A673 (cell line): ENCODE measurements around the gene IRF6.

ENCODE experiments used
- EZH2 ChIP-seq: fragments of 200-600 bp; sonication (generic); IDR thresholded peaks from 2 replicates; pipeline ENCODE4 v1.6.1; 2017; ENCODE audit warnings: borderline replicate concordance, low read depth, mild to moderate bottlenecking, mixed read lengths, antibody characterized with exemption, low read length; ENCODE audit not compliant: poor library complexity, severe bottlenecking
- TF ChIP-seq, protein P1 (sequence below): fragments of 300-800, 200-600 bp; sonication (generic); conservative IDR thresholded peaks from 2 replicates; pipeline ENCODE4 v1.5.1; 2017; ENCODE audit warnings: low read depth, mild to moderate bottlenecking, antibody characterized with exemption, low read length, moderate library complexity, mixed read lengths

GRCh38 chr1:209822706-209823105, 16.8 kb upstream of the IRF6 start:
- TF ChIP-seq, protein P1, sequence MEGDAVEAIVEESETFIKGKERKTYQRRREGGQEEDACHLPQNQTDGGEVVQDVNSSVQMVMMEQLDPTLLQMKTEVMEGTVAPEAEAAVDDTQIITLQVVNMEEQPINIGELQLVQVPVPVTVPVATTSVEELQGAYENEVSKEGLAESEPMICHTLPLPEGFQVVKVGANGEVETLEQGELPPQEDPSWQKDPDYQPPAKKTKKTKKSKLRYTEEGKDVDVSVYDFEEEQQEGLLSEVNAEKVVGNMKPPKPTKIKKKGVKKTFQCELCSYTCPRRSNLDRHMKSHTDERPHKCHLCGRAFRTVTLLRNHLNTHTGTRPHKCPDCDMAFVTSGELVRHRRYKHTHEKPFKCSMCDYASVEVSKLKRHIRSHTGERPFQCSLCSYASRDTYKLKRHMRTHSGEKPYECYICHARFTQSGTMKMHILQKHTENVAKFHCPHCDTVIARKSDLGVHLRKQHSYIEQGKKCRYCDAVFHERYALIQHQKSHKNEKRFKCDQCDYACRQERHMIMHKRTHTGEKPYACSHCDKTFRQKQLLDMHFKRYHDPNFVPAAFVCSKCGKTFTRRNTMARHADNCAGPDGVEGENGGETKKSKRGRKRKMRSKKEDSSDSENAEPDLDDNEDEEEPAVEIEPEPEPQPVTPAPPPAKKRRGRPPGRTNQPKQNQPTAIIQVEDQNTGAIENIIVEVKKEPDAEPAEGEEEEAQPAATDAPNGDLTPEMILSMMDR = no peak
- TF ChIP-seq EZH2 = no peak
